GM12878 (cell line): ENCODE data around the gene ZNF148. TPM values are rescaled to one million over a fixed set of nuclear protein-coding genes. Genes with fewer than 3 reads are reported as not detected.

Experiments
- ATAC-seq: fragments of 200-7000 bp; cut with Tn5 transposase; 3 replicates; pipeline ENCODE4 v1.9.1; 2020; ENCODE audit warnings: mild to moderate bottlenecking, moderate library complexity
- BruUV-seq: library from RNA; stranded (reverse); fragments of 400-500 nt; replicated peaks from 2 replicates; lab custom pipeline; 2021; lab: Mats Ljungman, UMichigan
- CTCF ChIA-PET: fragments of 300-600 bp; sonication (Branson Sonifier 250); formaldehyde crosslinking; extraction: SDS; loops from one replicate; lab custom pipeline; 2021; ENCODE audit warnings: inconsistent platforms; lab: Yijun Ruan, JAX
- POLR2A ChIA-PET: fragments of 350-600 bp; formaldehyde crosslinking; extraction: SDS; loops from one replicate; lab custom pipeline; 2021; ENCODE audit warnings: inconsistent platforms; lab: Charles Lee
- RAD21 ChIA-PET: fragments of 300-600 bp; sonication (Branson Sonifier 250); formaldehyde crosslinking; loops from one replicate; lab custom pipeline; 2023; ENCODE audit warnings: antibody characterized with exemption; ENCODE audit not compliant: unreplicated experiment; lab: Charles Lee
- SMC1A ChIA-PET: fragments of 300-600 bp; sonication (Branson Sonifier 250); formaldehyde crosslinking; loops from one replicate; lab custom pipeline; 2023; ENCODE audit not compliant: unreplicated experiment, uncharacterized antibody; lab: Charles Lee
- DNase-seq: peaks from one replicate; pipeline ENCODE4 v3.0.0-alpha.2; 2011; ENCODE audit warnings: low read depth, low spot score
- FAIRE-seq: peaks from 3 replicates; lab custom pipeline; 2011; peaks lifted over from hg19 to GRCh38; lab: Jason Lieb, UNC
- H2AFZ ChIP-seq: 2 replicates; pipeline ENCODE4 v1.6.0; 2011; ENCODE audit warnings: low read depth, low read length, control low read depth; ENCODE audit not compliant: control insufficient read depth
- H3K27ac ChIP-seq: 2 replicates; pipeline ENCODE4 v1.5.1; 2011; ENCODE audit warnings: control low read depth; ENCODE audit not compliant: control insufficient read depth, insufficient read depth
- H3K27me3 ChIP-seq, 2 experiments: replicated peaks in 1 of 2; 2 replicates each; pipeline versions ENCODE4 v1.6.0 to v1.6.1; 2011; ENCODE audit warnings: low read length in 1 of 2; ENCODE audit not compliant: control insufficient read depth in 2 of 2, insufficient read depth in 2 of 2
- H3K36me3 ChIP-seq, 2 experiments: 2 replicates each; pipeline ENCODE4 v1.5.1; 2011; ENCODE audit warnings: low read length in 1 of 2; ENCODE audit not compliant: control insufficient read depth in 2 of 2, insufficient read depth in 2 of 2
- H3K4me1 ChIP-seq: 2 replicates; pipeline ENCODE4 v1.6.1; 2011; ENCODE audit warnings: mild to moderate bottlenecking, low read length, moderate library complexity, mixed read lengths; ENCODE audit not compliant: control insufficient read depth, insufficient read depth
- H3K4me2 ChIP-seq: 2 replicates; pipeline ENCODE4 v1.6.0; 2011; ENCODE audit warnings: control low read depth; ENCODE audit not compliant: control insufficient read depth, insufficient read depth
- H3K4me3 ChIP-seq: fragments of 200-600 bp; sonication (generic); 2 replicates; pipeline ENCODE4 v1.5.1; 2016
- H3K79me2 ChIP-seq: 2 replicates; pipeline ENCODE4 v1.6.0; 2011; ENCODE audit warnings: low read length; ENCODE audit not compliant: control insufficient read depth, insufficient read depth
- H3K9ac ChIP-seq: 2 replicates; pipeline ENCODE4 v1.8.0; 2011; ENCODE audit warnings: low read length, control low read depth, mixed read lengths; ENCODE audit not compliant: control insufficient read depth, insufficient read depth
- H3K9me3 ChIP-seq: replicated peaks from 3 replicates; pipeline ENCODE4 v1.5.1; 2011; ENCODE audit warnings: mild to moderate bottlenecking, low read length; ENCODE audit not compliant: control insufficient read depth, insufficient read depth
- H4K20me1 ChIP-seq: 2 replicates; pipeline ENCODE4 v1.6.0; 2011; ENCODE audit not compliant: control insufficient read depth, insufficient read depth
- BACH1 ChIP-seq: fragments of 450-650 bp; IDR thresholded peaks from 2 replicates; pipeline ENCODE4 v1.6.1; 2017; ENCODE audit warnings: mild to moderate bottlenecking, borderline replicate concordance
- CBFB ChIP-seq: IDR thresholded peaks from 2 replicates; pipeline ENCODE4 v1.6.1; 2016; ENCODE audit warnings: antibody characterized with exemption, low read depth
- CEBPB ChIP-seq, 2 experiments: fragments of 150-350 bp in 1 of 2; IDR thresholded peaks; 2 replicates each; pipeline ENCODE4 v1.6.1; 2012 to 2014; ENCODE audit warnings: low read depth in 2 of 2, low read length in 2 of 2, borderline replicate concordance in 1 of 2, inconsistent platforms in 1 of 2
- DPF2 ChIP-seq: fragments of 450-650 bp; IDR thresholded peaks from 2 replicates; pipeline ENCODE4 v1.6.1; 2017; ENCODE audit warnings: mild to moderate bottlenecking
- EP300 ChIP-seq, 2 experiments: fragments of 150-350 bp in 1 of 2; IDR thresholded peaks; 2 replicates each; pipeline ENCODE4 v1.6.1; 2011 to 2012; ENCODE audit warnings: low read depth in 2 of 2, low read length in 2 of 2, borderline replicate concordance in 1 of 2, improper control_type of control experiment in 1 of 2, inconsistent platforms in 1 of 2; ENCODE audit not compliant: control insufficient read depth in 1 of 2
- JUND ChIP-seq: IDR thresholded peaks from 2 replicates; pipeline ENCODE4 v1.6.1; 2012; ENCODE audit warnings: low read depth, mild to moderate bottlenecking, low read length, improper control_type of control experiment, moderate library complexity
- KLF5 ChIP-seq: fragments of 450-650 bp; IDR thresholded peaks from 2 replicates; pipeline ENCODE4 v1.6.1; 2014; ENCODE audit warnings: mild to moderate bottlenecking; ENCODE audit not compliant: partially characterized antibody
- MEF2A ChIP-seq: IDR thresholded peaks from 2 replicates; pipeline ENCODE4 v1.6.1; 2011; ENCODE audit warnings: low read depth, mild to moderate bottlenecking, low read length, moderate library complexity; ENCODE audit not compliant: insufficient read depth
- NBN ChIP-seq: fragments of 450-650 bp; IDR thresholded peaks from 2 replicates; pipeline ENCODE4 v1.6.1; 2016
- NRF1 ChIP-seq: conservative IDR thresholded peaks from 2 replicates; pipeline ENCODE4 v1.6.1; 2011; ENCODE audit warnings: mild to moderate bottlenecking, low read depth, low read length, improper control_type of control experiment
- PAX8 ChIP-seq: fragments of 450-650 bp; IDR thresholded peaks from 2 replicates; pipeline ENCODE4 v1.6.1; 2017; ENCODE audit warnings: mild to moderate bottlenecking, moderate library complexity
- RB1 ChIP-seq: fragments of 450-650 bp; formaldehyde crosslinking; IDR thresholded peaks from 2 replicates; pipeline ENCODE4 v1.6.1; 2017; ENCODE audit warnings: mild to moderate bottlenecking, borderline replicate concordance
- RFX5 ChIP-seq: IDR thresholded peaks from 2 replicates; pipeline ENCODE4 v1.6.1; 2011; ENCODE audit warnings: low read depth, low read length, improper control_type of control experiment
- SIN3A ChIP-seq: IDR thresholded peaks from 2 replicates; pipeline ENCODE4 v1.6.1; 2012; ENCODE audit warnings: low read depth, low read length, improper control_type of control experiment
- SMARCA5 ChIP-seq: fragments of 450-650 bp; IDR thresholded peaks from 2 replicates; pipeline ENCODE4 v1.6.1; 2017; ENCODE audit warnings: mild to moderate bottlenecking
- SRF ChIP-seq, 2 experiments: IDR thresholded peaks; 2 replicates each; pipeline ENCODE4 v1.6.1; 2011; ENCODE audit warnings: low read depth in 2 of 2, low read length in 2 of 2, mild to moderate bottlenecking in 1 of 2, moderate library complexity in 1 of 2
- STAT1 ChIP-seq: fragments of 450-650 bp; conservative IDR thresholded peaks from 2 replicates; pipeline ENCODE4 v1.6.1; 2014; ENCODE audit warnings: antibody characterized with exemption, mild to moderate bottlenecking
- ZNF622 ChIP-seq: fragments of 450-650 bp; IDR thresholded peaks from 2 replicates; pipeline ENCODE4 v1.6.1; 2017; ENCODE audit warnings: mild to moderate bottlenecking, inconsistent platforms
- WGBS: methylation state at CpG from one replicate; pipeline ENCODE4 v1.1.6; 2016; ENCODE audit warnings: low lambda C conversion rate; ENCODE audit not compliant: insufficient replicate concordance, insufficient coverage; ENCODE audit errors: missing lambda C conversion rate; 5-methylcytosine and 5-hydroxymethylcytosine counted together
- in situ Hi-C: fragments of 300-500 bp; cut with MboI; formaldehyde crosslinking; loops from 9 replicates; pipeline ENCODE4 v1.14.3; 2018; ENCODE audit warnings: mixed read lengths
- intact Hi-C: fragments of 100-400 bp; cut with micrococcal nuclease; formaldehyde crosslinking; loops from one replicate; pipeline ENCODE4 v1.14.2; 2022; ENCODE audit not compliant: unreplicated experiment
- polyA plus RNA-seq, 11 experiments: library from polyadenylated mRNA; depleted of rRNA in 4 of 11; unstranded in 6 of 11; stranded (reverse) in 5 of 11; fragments of >200 nt; fragmentation: Nextera tagmentation in 4 of 11; fragmentation: Illumina TruSeq in 1 of 11; extraction: Ambion mirVana in 4 of 11; extraction: Trizol in 1 of 11; gene quantifications; 1 replicate in 1 of 11; 2 replicates in 10 of 11; pipeline versions ENCODE4 v1.2.1 to v1.2.3, GENCODE V29; 2011 to 2016; ENCODE audit warnings: inconsistent platforms in 2 of 11, missing spikeins in 2 of 11, low read depth in 1 of 11
- total RNA-seq, 4 experiments: library from RNA; depleted of rRNA in 3 of 4; stranded (reverse); fragments of >200 nt in 3 of 4; fragmentation: Illumina TruSeq in 1 of 4; extraction: Trizol in 1 of 4; gene quantifications; 2 replicates each; pipeline versions ENCODE4 v1.2.1 to v1.2.3, GENCODE V29; 2013 to 2021

ZNF148 gene
- total and polyA plus RNA-seq, 10 of the 15 experiments (the other 5 are each of a cell fraction or from before 2014, with no cell fraction given), result 8.6 to 40.4 (median 26.7) TPM

GRCh38 chr3:125213364-125213755 lies 161.8 kb downstream of the ZNF148 start:
- ATAC-seq (no peak), DNase-seq (no peak), FAIRE-seq (no peak)
- no peak overlapping the region for H2AFZ ChIP-seq
- ChIA-PET POLR2A (no interaction called here), RAD21 (no interaction called here), SMC1A (no interaction called here), CTCF (no interaction called here)
- TF ChIP-seq NRF1 (no peak), RFX5 (no peak), STAT1 (no peak), JUND (no peak), SMARCA5 (no peak), BACH1 (no peak), SIN3A (no peak), KLF5 (no peak), MEF2A (no peak), CBFB (no peak), RB1 (no peak), ZNF622 (no peak), PAX8 (no peak), EP300 (IDR thresholded peaks at IDR 0.05; ENCODE audit: borderline replicate concordance in 1 of 2, control insufficient read depth in 1 of 2, low read depth in 2 of 2, low read length in 2 of 2) (no peak), SRF (IDR thresholded peaks at IDR 0.05; ENCODE audit: low read depth in 2 of 2, low read length in 2 of 2) (no peak), NBN (no peak), DPF2 (no peak), CEBPB (IDR thresholded peaks at IDR 0.05; ENCODE audit: borderline replicate concordance in 1 of 2, low read depth in 2 of 2, low read length in 2 of 2) (no peak)
- 96% methylated on average over 4 of the region's 4 CpGs for WGBS
- no peaks in the 10 kb centered on the region for H3K36me3 ChIP-seq
- H3K27me3 ChIP-seq, result peaks cover 0 to 7% of the 10 kb centered on the region in 2 experiments; a peak in 2 of 4 replicates
- in situ Hi-C loops, result no loop called here
- no peak overlapping the region for H3K4me3 ChIP-seq
- H3K79me2 ChIP-seq, result no peaks in the 10 kb centered on the region
- H3K4me1 ChIP-seq, result peaks cover 6% of the 10 kb centered on the region
- no peaks in the 10 kb centered on the region for H4K20me1 ChIP-seq
- intact Hi-C loops, result no loop called here
- TSS peak; percentile 58 for BruUV-seq
- H3K9me3 ChIP-seq, result no peaks in the 10 kb centered on the region
- no peak overlapping the region for H3K4me2 ChIP-seq
- no peak overlapping the region for H3K9ac ChIP-seq
- H3K27ac ChIP-seq, result no peak overlapping the region
